ENCODE measurements around the gene TTF2. TPM values are rescaled to one million over a fixed set of nuclear protein-coding genes. Genes with fewer than 3 reads are reported as not detected.

TTF2 gene
- total and polyA plus RNA-seq, 2 of the 8 experiments (the other 6 are each of a cell fraction or from before 2014, with no cell fraction given): 16.9 to 89.6 TPM

DNA sequence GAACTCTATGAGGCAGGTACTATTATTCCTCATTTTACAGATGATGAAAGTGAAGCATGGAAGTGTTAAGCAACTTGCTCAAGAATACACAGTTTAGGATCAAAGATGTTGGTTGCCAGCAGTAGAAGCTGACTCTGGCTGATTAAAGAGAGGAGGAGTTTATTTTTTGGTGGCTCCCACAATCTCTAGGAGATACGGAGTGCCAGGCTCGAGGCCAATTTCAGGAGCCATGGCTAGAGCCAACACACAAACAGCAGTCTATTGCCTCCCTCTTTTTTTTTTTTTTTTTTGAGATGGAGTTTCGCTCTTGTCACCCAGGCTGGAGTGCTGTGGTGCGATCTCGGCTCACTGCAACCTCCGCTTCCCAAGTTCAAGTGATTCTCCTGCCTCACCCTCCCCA, 19.6 kb downstream of the TTF2 start:
- H2AK5ac ChIP-seq (ENCODE audit: low read depth, low read length): no peak overlapping the region
- WGBS, 2 experiments (ENCODE audit: extremely low coverage in 1 of 2, insufficient coverage in 1 of 2, insufficient read length in 1 of 2, insufficient replicate concordance in 2 of 2, low coverage in 1 of 2, low lambda C conversion rate in 2 of 2, missing lambda C conversion rate in 1 of 2): 96% methylated on average over 5 of the region's 6 CpGs; no CpG with 5 or more reads in 1 of the 2 experiments
- FAIRE-seq: no peak
- H2BK12ac ChIP-seq (ENCODE audit: low read depth, low read length): no peak overlapping the region
- no peak overlapping the region for H4K8ac ChIP-seq (ENCODE audit: extremely low read depth, insufficient read depth, low read length)
- no peak overlapping the region for H3K23ac ChIP-seq (ENCODE audit: insufficient read length)
- no peaks in the 10 kb centered on the region for H3K23me2 ChIP-seq (ENCODE audit: low read depth, low read length)
- H4K20me1 ChIP-seq (replicated peaks in 1 of 2; ENCODE audit: control insufficient read depth in 1 of 2, insufficient read depth in 2 of 2, low read length in 2 of 2): peaks cover 3 to 4% of the 10 kb centered on the region in 2 experiments
- ChIA-PET CTCF (ENCODE audit: partially characterized antibody) (interaction anchor here (0.9 to 3.6 kb wide), 6 partner anchors 11 to 205 kb away, joined by 3 to 20 read pairs (median 6); no protein-coding TSS in a partner anchor), POLR2A (ENCODE audit: partially characterized antibody) (interaction anchor here (0.6 to 2.0 kb wide), 3 partner anchors 10 to 272 kb away, joined by 3 to 7 read pairs (median 3); no protein-coding TSS in a partner anchor)
- no peak overlapping the region for H2BK120ac ChIP-seq (replicated peaks; ENCODE audit: low read depth, low read length)
- H3K9ac ChIP-seq (replicated peaks in 1 of 4; ENCODE audit: extremely low read depth in 1 of 4, low read depth in 3 of 4, low read length in 3 of 4): no peak overlapping the region
- H2BK15ac ChIP-seq (ENCODE audit: low read length): no peak overlapping the region
- no peaks in the 10 kb centered on the region for H3K9me3 ChIP-seq (ENCODE audit: insufficient read depth in 2 of 2, low read depth in 1 of 2, low read length in 1 of 2)
- no peaks in the 10 kb centered on the region for H3K27me3 ChIP-seq (replicated peaks in 1 of 4; ENCODE audit: control insufficient read depth in 3 of 4, extremely low read depth in 1 of 4, insufficient read depth in 3 of 4, low read length in 3 of 4)
- H3K4ac ChIP-seq (replicated peaks; ENCODE audit: insufficient read length, low read depth, low read length): no peak overlapping the region
- no peak overlapping the region for H2BK20ac ChIP-seq (ENCODE audit: low read length)
- H3K4me2 ChIP-seq (ENCODE audit: insufficient read depth in 1 of 2, low read depth in 2 of 2, low read length in 2 of 2): no peak overlapping the region
- H3K18ac ChIP-seq (ENCODE audit: extremely low read depth, low read length): no peak overlapping the region
- H3K4me1 ChIP-seq (replicated peaks in 1 of 4; ENCODE audit: control insufficient read depth in 3 of 4, insufficient read depth in 4 of 4, low read length in 3 of 4): no peaks in the 10 kb centered on the region
- H3K56ac ChIP-seq (replicated peaks; ENCODE audit: insufficient read length, low read depth, low read length): no peak overlapping the region
- H4K5ac ChIP-seq (ENCODE audit: insufficient read length, low read depth, low read length): no peak overlapping the region
- no peak overlapping the region for H3K27ac ChIP-seq (ENCODE audit: low read depth, low read length)
- H3K4me3 ChIP-seq (ENCODE audit: extremely low read depth in 1 of 4, insufficient read depth in 2 of 4, low read depth in 3 of 4, low read length in 4 of 4): no peak overlapping the region
- no peak overlapping the region for H3K14ac ChIP-seq (ENCODE audit: insufficient read length)
- H4K91ac ChIP-seq (replicated peaks; ENCODE audit: insufficient read length, low read length): no peak overlapping the region
- no peaks in the 10 kb centered on the region for H3K79me1 ChIP-seq (ENCODE audit: low read depth, low read length)
- H3K36me3 ChIP-seq (ENCODE audit: control insufficient read depth in 2 of 4, insufficient read depth in 4 of 4, low read length in 3 of 4): peaks cover 34 to 91% (median 75%) of the 10 kb centered on the region in 4 experiments
- no peak overlapping the region for H2BK5ac ChIP-seq (ENCODE audit: low read depth, low read length)
- no peak for DNase-seq (ENCODE audit: low read depth in 1 of 2, low spot score in 2 of 2)
- no peak overlapping the region for H2AFZ ChIP-seq (ENCODE audit: low read length)
- no peaks in the 10 kb centered on the region for H3K79me2 ChIP-seq (ENCODE audit: control insufficient read depth in 1 of 2, insufficient read depth in 2 of 2, low read length in 2 of 2)
- TF ChIP-seq SIX5 (IDR thresholded peaks at IDR 0.05; ENCODE audit: low read depth, low read length) (no peak), KDM1A (IDR thresholded peaks at IDR 0.05; ENCODE audit: borderline replicate concordance, low read length) (no peak), JUN (IDR thresholded peaks at IDR 0.05; ENCODE audit: low read depth, low read length) (no peak), RBBP5 (IDR thresholded peaks at IDR 0.05; ENCODE audit: borderline replicate concordance, low read depth, low read length) (no peak), RFX5 (IDR thresholded peaks at IDR 0.05; ENCODE audit: borderline replicate concordance, low read depth, low read length) (no peak), CBX5 (IDR thresholded peaks at IDR 0.05; ENCODE audit: low read depth, low read length) (no peak), KDM4A (IDR thresholded peaks at IDR 0.05; ENCODE audit: low read depth, low read length, severe bottlenecking) (no peak)
- TF ChIP-seq, protein P1, sequence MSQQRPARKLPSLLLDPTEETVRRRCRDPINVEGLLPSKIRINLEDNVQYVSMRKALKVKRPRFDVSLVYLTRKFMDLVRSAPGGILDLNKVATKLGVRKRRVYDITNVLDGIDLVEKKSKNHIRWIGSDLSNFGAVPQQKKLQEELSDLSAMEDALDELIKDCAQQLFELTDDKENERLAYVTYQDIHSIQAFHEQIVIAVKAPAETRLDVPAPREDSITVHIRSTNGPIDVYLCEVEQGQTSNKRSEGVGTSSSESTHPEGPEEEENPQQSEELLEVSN (IDR thresholded peaks at IDR 0.05): no peak
